ENCODE measurements around the gene MAP2K4.

Gene MAP2K4

DNA sequence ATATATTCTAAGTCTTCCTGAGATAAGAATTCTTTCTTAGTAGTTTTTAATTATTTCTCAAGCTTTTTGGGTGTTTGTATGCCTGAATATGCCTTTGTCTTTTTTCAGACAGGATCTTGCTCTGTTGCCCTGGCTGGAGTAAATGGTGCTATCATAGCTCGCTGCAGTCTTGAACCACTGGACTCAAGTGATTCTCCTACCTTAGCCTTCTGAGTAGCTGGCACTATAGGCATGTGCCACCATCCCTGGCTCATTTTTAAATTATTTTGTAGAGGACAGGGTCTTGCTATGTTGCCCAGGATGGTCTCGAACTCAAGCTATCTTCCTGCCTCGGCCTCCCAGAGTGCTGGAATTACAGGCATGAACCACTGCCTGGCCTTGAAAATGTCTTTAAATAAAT lies 41.6 kb downstream of the MAP2K4 start:
- DNase-seq (ENCODE audit: low spot score) (no peak), ATAC-seq (ENCODE audit: low read depth) (no peak)
- H3K36me3 ChIP-seq (ENCODE audit: low read depth): peaks cover 16% of the 10 kb centered on the region
- no peaks in the 10 kb centered on the region for H3K27me3 ChIP-seq (ENCODE audit: insufficient read depth, poor library complexity, severe bottlenecking)
- H3K4me3 ChIP-seq (ENCODE audit: severe bottlenecking): no peak overlapping the region
- no peaks in the 10 kb centered on the region for H3K4me1 ChIP-seq (ENCODE audit: insufficient read depth, poor library complexity, severe bottlenecking)
- H3K27ac ChIP-seq (ENCODE audit: poor library complexity, severe bottlenecking): no peak overlapping the region
- H3K9me3 ChIP-seq (ENCODE audit: severe bottlenecking): no peaks in the 10 kb centered on the region
- TF ChIP-seq CTCF (IDR thresholded peaks at IDR 0.05; ENCODE audit: poor library complexity, severe bottlenecking): no peak

DNA sequence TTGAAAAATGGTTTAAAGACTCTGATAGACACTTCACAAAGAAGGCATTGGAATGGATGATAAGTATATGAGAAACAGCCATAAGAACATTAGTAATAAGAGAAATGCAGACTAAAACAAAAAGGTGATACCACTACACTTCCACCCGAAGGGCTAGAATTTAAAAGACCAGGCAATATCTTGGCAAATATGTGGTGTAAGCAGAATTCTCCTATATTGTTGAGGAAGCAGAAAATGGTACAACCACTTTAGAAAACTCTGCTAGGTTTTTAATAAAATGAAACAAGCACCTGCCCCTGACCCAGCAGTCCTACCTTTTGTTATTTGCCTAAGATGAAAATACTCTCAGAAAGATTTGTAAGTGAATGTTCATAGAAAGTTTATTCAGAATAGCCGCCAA lies 43.7 kb downstream of the MAP2K4 start:
- TF ChIP-seq CTCF (IDR thresholded peaks at IDR 0.05; ENCODE audit: poor library complexity, severe bottlenecking): no peak
- Histone ChIP-seq H3K36me3 (ENCODE audit: low read depth) (peaks cover 7% of the 10 kb centered on the region; the same call in 1 of the 2 replicates), H3K27me3 (ENCODE audit: insufficient read depth, poor library complexity, severe bottlenecking) (no peaks in the 10 kb centered on the region), H3K9me3 (ENCODE audit: severe bottlenecking) (no peaks in the 10 kb centered on the region), H3K27ac (ENCODE audit: poor library complexity, severe bottlenecking) (no peak overlapping the region), H3K4me3 (ENCODE audit: severe bottlenecking) (no peak overlapping the region), H3K4me1 (ENCODE audit: insufficient read depth, poor library complexity, severe bottlenecking) (no peaks in the 10 kb centered on the region)
- DNase-seq (ENCODE audit: low spot score) (no peak), ATAC-seq (ENCODE audit: low read depth) (no peak)

GRCh38 chr17:12067485-12067884 lies 46.8 kb downstream of the MAP2K4 start:
- Histone ChIP-seq H3K4me3 (ENCODE audit: severe bottlenecking) (no peak overlapping the region), H3K4me1 (ENCODE audit: insufficient read depth, poor library complexity, severe bottlenecking) (peaks cover 5% of the 10 kb centered on the region), H3K27ac (ENCODE audit: poor library complexity, severe bottlenecking) (no peak overlapping the region), H3K9me3 (ENCODE audit: severe bottlenecking) (no peaks in the 10 kb centered on the region), H3K27me3 (ENCODE audit: insufficient read depth, poor library complexity, severe bottlenecking) (no peaks in the 10 kb centered on the region), H3K36me3 (ENCODE audit: low read depth) (0 out of 2 replicates have a peak, but pooled peaks cover 8% of the 10 kb centered on the region)
- DNase-seq (ENCODE audit: low spot score): no peak
- TF ChIP-seq CTCF (IDR thresholded peaks at IDR 0.05; ENCODE audit: poor library complexity, severe bottlenecking): no peak
- ATAC-seq (ENCODE audit: low read depth): no peak

DNA sequence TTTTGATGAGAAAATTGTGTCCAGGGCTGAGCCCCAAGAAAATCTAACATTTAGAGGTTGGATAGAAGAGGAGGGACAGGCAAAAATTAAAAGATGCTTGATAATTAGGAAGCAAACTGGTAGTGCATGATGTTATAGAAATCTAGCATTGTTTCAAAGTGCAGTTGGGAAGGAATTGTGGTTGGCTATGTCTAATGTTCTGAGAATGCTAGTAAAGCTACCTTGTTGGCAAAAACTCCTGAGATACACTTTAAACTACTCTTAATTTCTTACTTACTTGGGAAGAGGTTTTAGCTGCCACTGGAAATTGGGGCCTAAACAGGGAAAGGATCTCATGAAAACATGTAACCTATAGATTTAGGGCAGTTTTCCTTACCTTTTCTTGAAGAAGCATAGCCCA lies 48.3 kb downstream of the MAP2K4 start:
- Histone ChIP-seq H3K4me3 (ENCODE audit: severe bottlenecking) (no peak overlapping the region), H3K27me3 (ENCODE audit: insufficient read depth, poor library complexity, severe bottlenecking) (no peaks in the 10 kb centered on the region), H3K27ac (ENCODE audit: poor library complexity, severe bottlenecking) (no peak overlapping the region), H3K9me3 (ENCODE audit: severe bottlenecking) (no peaks in the 10 kb centered on the region), H3K36me3 (ENCODE audit: low read depth) (0 out of 2 replicates have a peak, but pooled peaks cover 6% of the 10 kb centered on the region), H3K4me1 (ENCODE audit: insufficient read depth, poor library complexity, severe bottlenecking) (peaks cover 5% of the 10 kb centered on the region)
- ATAC-seq (ENCODE audit: low read depth) (no peak), DNase-seq (ENCODE audit: low spot score) (no peak)
- no peak for TF ChIP-seq CTCF (IDR thresholded peaks at IDR 0.05; ENCODE audit: poor library complexity, severe bottlenecking)

GRCh38 chr17:12070561-12070960 lies 49.9 kb downstream of the MAP2K4 start:
- Histone ChIP-seq H3K4me1 (ENCODE audit: insufficient read depth, poor library complexity, severe bottlenecking) (peaks cover 5% of the 10 kb centered on the region), H3K27me3 (ENCODE audit: insufficient read depth, poor library complexity, severe bottlenecking) (no peaks in the 10 kb centered on the region), H3K36me3 (ENCODE audit: low read depth) (0 out of 2 replicates have a peak, but pooled peaks cover 3% of the 10 kb centered on the region), H3K9me3 (ENCODE audit: severe bottlenecking) (no peaks in the 10 kb centered on the region), H3K4me3 (ENCODE audit: severe bottlenecking) (no peak overlapping the region), H3K27ac (ENCODE audit: poor library complexity, severe bottlenecking) (no peak overlapping the region)
- TF ChIP-seq CTCF (IDR thresholded peaks at IDR 0.05; ENCODE audit: poor library complexity, severe bottlenecking): no peak
- peak; percentile 68; the same call in 2 of the 3 replicates for ATAC-seq (ENCODE audit: low read depth)
- DNase-seq (ENCODE audit: low spot score): no peak

All from RWPE2 (cell line).